K562 (cell line): ENCODE data around the gene LRP1-AS. TPM values are rescaled to one million over a fixed set of nuclear protein-coding genes. Genes with fewer than 3 reads are reported as not detected.

ENCODE experiments used
- ATF3 ChIP-seq, 2 experiments: fragments of 450-650 bp in 1 of 2; sonication (generic) in 1 of 2; formaldehyde crosslinking in 1 of 2; IDR thresholded peaks in 1 of 2; conservative IDR thresholded peaks in 1 of 2; 2 replicates each; pipeline versions ENCODE4 v1.6.1 to v1.8.1; 2016 to 2023; ENCODE audit warnings: mild to moderate bottlenecking in 2 of 2, moderate library complexity in 2 of 2, inconsistent platforms in 1 of 2, missing genetic modification reagents in 1 of 2
- CGGBP1 ChIP-seq: fragments of 250-450 bp; sonication (Bioruptor Pico); IDR thresholded peaks from 2 replicates; pipeline ENCODE4 v1.9.0; 2021; ENCODE audit warnings: mild to moderate bottlenecking
- E2F4 ChIP-seq: sonication (generic); formaldehyde crosslinking; IDR thresholded peaks from 2 replicates; pipeline ENCODE4 v1.8.0; 2022; ENCODE audit warnings: mild to moderate bottlenecking, low read depth, missing genetic modification reagents
- ERF ChIP-seq: fragments of 450-650 bp; formaldehyde crosslinking; IDR thresholded peaks from 2 replicates; pipeline ENCODE4 v1.4.0; 2020; ENCODE audit warnings: mild to moderate bottlenecking, mixed read lengths
- EWSR1 ChIP-seq: fragments of 450-650 bp; IDR thresholded peaks from 2 replicates; pipeline ENCODE4 v1.6.1; 2018; ENCODE audit warnings: borderline replicate concordance, mild to moderate bottlenecking, low read depth, moderate library complexity; ENCODE audit not compliant: partially characterized antibody
- FOXK1 ChIP-seq: sonication (generic); formaldehyde crosslinking; IDR thresholded peaks from 2 replicates; pipeline ENCODE4 v1.8.0; 2022; ENCODE audit warnings: missing genetic modification reagents, mild to moderate bottlenecking, borderline replicate concordance
- FUS ChIP-seq: fragments of 200-400 bp; formaldehyde crosslinking; optimal IDR thresholded peaks from 2 replicates; pipeline ENCODE3; 2017; ENCODE audit warnings: low read depth, low read length
- MLX ChIP-seq, 2 experiments: fragments of 450-650 bp in 1 of 2; sonication (generic) in 1 of 2; formaldehyde crosslinking; conservative IDR thresholded peaks; 2 replicates each; pipeline versions ENCODE4 v1.4.0 to v1.8.1; 2020 to 2022; ENCODE audit warnings: mild to moderate bottlenecking in 1 of 2, missing genetic modification reagents in 1 of 2
- PTTG1 ChIP-seq: fragments of 450-650 bp; IDR thresholded peaks from 2 replicates; pipeline ENCODE4 v1.6.1; 2016; ENCODE audit warnings: low read depth, mild to moderate bottlenecking, missing genetic modification characterization, missing compliant biosample characterization
- REST ChIP-seq, 2 experiments: fragments of 450-650 bp; formaldehyde crosslinking in 1 of 2; IDR thresholded peaks; 2 replicates each; pipeline versions ENCODE4 v1.4.0 to v1.6.1; 2014 to 2020; ENCODE audit warnings: mild to moderate bottlenecking in 2 of 2, borderline replicate concordance in 1 of 2, low read depth in 1 of 2
- SRSF3 ChIP-seq: fragments of 200-400 bp; formaldehyde crosslinking; IDR thresholded peaks from 2 replicates; pipeline ENCODE4 v1.6.1; 2016; ENCODE audit warnings: mild to moderate bottlenecking, low read length, moderate library complexity; ENCODE audit not compliant: insufficient read depth
- STAT5A ChIP-seq: IDR thresholded peaks from 2 replicates; pipeline ENCODE4 v1.6.1; 2012; ENCODE audit warnings: low read length, inconsistent platforms, borderline replicate concordance
- TCF3 ChIP-seq: sonication (generic); formaldehyde crosslinking; IDR thresholded peaks from 2 replicates; pipeline ENCODE4 v1.4.0; 2020; ENCODE audit warnings: mild to moderate bottlenecking, missing genetic modification reagents
- TCF7L2 ChIP-seq: fragments of 150-350 bp; IDR thresholded peaks from 2 replicates; pipeline ENCODE4 v1.6.1; 2016; ENCODE audit warnings: low read depth, mild to moderate bottlenecking, low read length, moderate library complexity
- ZNF717 ChIP-seq: fragments of 250-450 bp; sonication (Bioruptor Pico); IDR thresholded peaks from 2 replicates; pipeline ENCODE4 v1.5.0; 2021
- polyA plus RNA-seq, 8 experiments: library from polyadenylated mRNA; depleted of rRNA in 4 of 8; stranded (reverse) in 5 of 8; unstranded in 3 of 8; fragments of >200 nt; fragmentation: Nextera tagmentation in 2 of 8; fragmentation: Illumina TruSeq in 1 of 8; extraction: Ambion mirVana in 2 of 8; extraction: Trizol in 1 of 8; gene quantifications; 2 replicates each; pipeline versions ENCODE4 v1.2.1 to v1.2.3, GENCODE V29; 2011 to 2014; ENCODE audit warnings: inconsistent platforms in 1 of 8, missing spikeins in 1 of 8
- total RNA-seq, 7 experiments: library from RNA; depleted of rRNA in 6 of 7; stranded (reverse); fragments of >200 nt in 6 of 7; fragmentation: Illumina TruSeq in 2 of 7; extraction: Trizol in 2 of 7; gene quantifications; 2 replicates each; pipeline versions ENCODE4 v1.2.1 to v1.2.3, GENCODE V29; 2011 to 2021; ENCODE audit warnings: low replicate concordance in 1 of 7

LRP1-AS gene
- total and polyA plus RNA-seq, 9 of the 15 experiments (the other 6 are each of a cell fraction or from before 2014, with no cell fraction given): not detected

GRCh38 chr12:57127101-57127725 is 20.2 kb downstream of the LRP1-AS start (continued):
- TF ChIP-seq ATF3 (IDR thresholded peaks at IDR 0.05) (peak; percentile 83), ATF3 (CRISPR knock-in tag; conservative IDR thresholded peaks at IDR 0.05) (no peak), FUS (no peak), FOXK1 (no peak), REST (IDR thresholded peaks at IDR 0.05; ENCODE audit: borderline replicate concordance) (peak; percentile 80), REST (CRISPR knock-in tag; IDR thresholded peaks at IDR 0.05; ENCODE audit: low read depth) (no peak), ERF (no peak), EWSR1 (no peak), SRSF3 (no peak), E2F4 (CRISPR knock-in tag) (no peak), STAT5A (no peak), CGGBP1 (CRISPR knock-in tag) (no peak), ZNF717 (CRISPR knock-in tag) (no peak), TCF3 (no peak), PTTG1 (tag) (no peak), TCF7L2 (no peak), MLX (CRISPR knock-in tag; conservative IDR thresholded peaks at IDR 0.05) (no peak)
